Epithelial cell of proximal tubule (primary cell): ENCODE results near the gene SMG5. TPM values are rescaled to one million over a fixed set of nuclear protein-coding genes. Genes with fewer than 3 reads are reported as not detected.
"Not testable (repeated sequence)": the region's sequence is repeated elsewhere in the genome, so short reads cannot be mapped to it uniquely, and the experiment has no call there.

Experiments
- DNase-seq: peaks from one replicate; pipeline ENCODE4 v3.0.0-alpha.2; 2011; ENCODE audit warnings: low read depth
- H3K4me3 ChIP-seq: 2 replicates; pipeline ENCODE4 v1.5.1; 2011; ENCODE audit warnings: low read depth, mild to moderate bottlenecking, low read length
- CTCF ChIP-seq: conservative IDR thresholded peaks from 2 replicates; pipeline ENCODE4 v1.5.1; 2012; ENCODE audit warnings: low read depth, mild to moderate bottlenecking, low read length
- total RNA-seq: library from RNA; depleted of rRNA; stranded (reverse); fragments of >200 nt; gene quantifications from 2 replicates; pipeline ENCODE4 v1.2.3, GENCODE V29; 2015

The SMG5 gene, protein sequence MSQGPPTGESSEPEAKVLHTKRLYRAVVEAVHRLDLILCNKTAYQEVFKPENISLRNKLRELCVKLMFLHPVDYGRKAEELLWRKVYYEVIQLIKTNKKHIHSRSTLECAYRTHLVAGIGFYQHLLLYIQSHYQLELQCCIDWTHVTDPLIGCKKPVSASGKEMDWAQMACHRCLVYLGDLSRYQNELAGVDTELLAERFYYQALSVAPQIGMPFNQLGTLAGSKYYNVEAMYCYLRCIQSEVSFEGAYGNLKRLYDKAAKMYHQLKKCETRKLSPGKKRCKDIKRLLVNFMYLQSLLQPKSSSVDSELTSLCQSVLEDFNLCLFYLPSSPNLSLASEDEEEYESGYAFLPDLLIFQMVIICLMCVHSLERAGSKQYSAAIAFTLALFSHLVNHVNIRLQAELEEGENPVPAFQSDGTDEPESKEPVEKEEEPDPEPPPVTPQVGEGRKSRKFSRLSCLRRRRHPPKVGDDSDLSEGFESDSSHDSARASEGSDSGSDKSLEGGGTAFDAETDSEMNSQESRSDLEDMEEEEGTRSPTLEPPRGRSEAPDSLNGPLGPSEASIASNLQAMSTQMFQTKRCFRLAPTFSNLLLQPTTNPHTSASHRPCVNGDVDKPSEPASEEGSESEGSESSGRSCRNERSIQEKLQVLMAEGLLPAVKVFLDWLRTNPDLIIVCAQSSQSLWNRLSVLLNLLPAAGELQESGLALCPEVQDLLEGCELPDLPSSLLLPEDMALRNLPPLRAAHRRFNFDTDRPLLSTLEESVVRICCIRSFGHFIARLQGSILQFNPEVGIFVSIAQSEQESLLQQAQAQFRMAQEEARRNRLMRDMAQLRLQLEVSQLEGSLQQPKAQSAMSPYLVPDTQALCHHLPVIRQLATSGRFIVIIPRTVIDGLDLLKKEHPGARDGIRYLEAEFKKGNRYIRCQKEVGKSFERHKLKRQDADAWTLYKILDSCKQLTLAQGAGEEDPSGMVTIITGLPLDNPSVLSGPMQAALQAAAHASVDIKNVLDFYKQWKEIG
- 77.4 and 96.9 TPM in 2 replicates for total RNA-seq

GRCh38 chr1:156282479-156283222 lies at the start of gene SMG5:
SMG5 (minus strand) TSS chr1:156282825; CDS start chr1:156282680, 145 bp downstream.
- peak; percentile 92 for DNase-seq
- no peak for TF ChIP-seq CTCF
- peak within 1 kb of the TSS; percentile 86 for H3K4me3 ChIP-seq

DNA sequence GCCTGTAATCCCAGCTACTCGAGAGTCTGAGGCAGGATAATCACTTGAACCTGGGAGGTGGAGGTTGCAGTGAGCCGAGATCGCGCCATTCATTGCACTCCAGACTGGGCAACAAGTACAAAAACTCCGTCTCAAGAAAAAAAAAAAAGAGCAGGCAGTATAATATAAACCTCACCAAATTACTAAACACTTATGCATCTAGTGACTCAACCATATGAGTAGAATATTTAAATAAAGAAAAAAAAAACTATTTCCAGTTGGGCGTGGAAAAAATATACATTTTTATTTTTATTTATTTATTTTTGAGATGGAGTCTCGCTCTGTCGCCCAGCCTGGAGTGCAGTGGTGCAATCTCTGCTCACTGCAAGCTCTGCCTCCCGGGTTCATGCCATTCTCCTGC lies 40.6 kb upstream of the SMG5 start:
- not testable (repeated sequence) for H3K4me3 ChIP-seq, DNase-seq

GRCh38 chr1:156320560-156320959 lies 37.9 kb upstream of the SMG5 start:
- DNase-seq: no peak
- TF ChIP-seq CTCF: no peak

GRCh38 chr1:156319664-156320063 lies 37.0 kb upstream of the SMG5 start:
- H3K4me3 ChIP-seq: no peak overlapping the region
- no peak for DNase-seq
- peak; percentile 63 for TF ChIP-seq CTCF

More at GRCh38 chr1:156320560-156320959, 37.9 kb upstream of the SMG5 start:
- no peak overlapping the region for H3K4me3 ChIP-seq

GRCh38 chr1:156316909-156317308 lies 34.3 kb upstream of the SMG5 start:
- H3K4me3 ChIP-seq: no peak overlapping the region
- no peak for TF ChIP-seq CTCF
- DNase-seq: no peak

DNA sequence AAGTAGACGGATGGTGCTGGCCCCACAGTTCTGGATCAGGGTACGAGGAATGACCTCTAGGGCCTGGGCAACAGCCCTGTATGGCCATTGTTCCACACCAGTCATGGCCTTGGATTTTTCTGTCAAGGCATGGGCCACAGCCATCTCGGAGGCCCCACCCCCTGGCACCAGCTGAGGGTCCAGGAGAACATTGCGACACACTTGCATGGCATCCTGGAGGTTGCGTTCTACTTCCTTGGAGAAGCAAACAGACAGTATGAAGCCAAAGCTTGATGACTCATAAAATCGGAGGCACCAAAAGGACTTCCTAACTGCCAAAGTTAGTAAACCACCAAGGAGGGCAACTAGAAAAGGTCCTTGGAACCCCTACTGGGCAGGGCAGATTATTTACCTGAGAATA lies 28.3 kb upstream of the SMG5 start:
- no peak for TF ChIP-seq CTCF
- no peak overlapping the region for H3K4me3 ChIP-seq
- DNase-seq: no peak

DNA sequence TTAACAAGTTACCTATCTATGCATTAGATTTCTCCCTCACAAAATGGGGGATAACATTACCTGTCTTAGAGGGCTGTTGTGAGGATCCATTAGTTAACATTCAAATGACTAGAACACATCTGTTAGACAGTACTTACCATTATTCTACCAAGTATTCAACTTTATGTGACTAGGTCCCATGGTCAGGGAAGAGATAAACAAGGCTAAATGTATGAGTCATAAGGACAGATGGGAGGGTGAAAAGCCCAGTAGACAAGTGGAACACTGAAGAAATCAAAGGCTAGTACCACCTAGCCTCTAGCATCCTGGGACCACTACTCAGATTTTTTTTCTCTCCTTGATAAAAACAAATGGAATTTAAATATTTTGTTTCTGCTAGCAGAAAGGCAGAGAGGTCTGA lies 25.5 kb upstream of the SMG5 start:
- H3K4me3 ChIP-seq: no peak overlapping the region
- DNase-seq: no peak
- no peak for TF ChIP-seq CTCF
